NOMO-1 treated with dmso at 0.1 percent for 144 hours (cell line): Measurements from ENCODE around the gene CACNG6.
A peak's percentile ranks its signal among the peaks of the same experiment; 100 is the strongest.
"Not testable (repeated sequence)": the region's sequence is repeated elsewhere in the genome, so short reads cannot be mapped to it uniquely, and the experiment has no call there.

Experiments
- DNase-seq: peaks from one replicate; lab custom pipeline; 2025; ENCODE audit not compliant: unreplicated experiment; lab: John Stamatoyannopoulos, UW

The CACNG6 gene

DNA sequence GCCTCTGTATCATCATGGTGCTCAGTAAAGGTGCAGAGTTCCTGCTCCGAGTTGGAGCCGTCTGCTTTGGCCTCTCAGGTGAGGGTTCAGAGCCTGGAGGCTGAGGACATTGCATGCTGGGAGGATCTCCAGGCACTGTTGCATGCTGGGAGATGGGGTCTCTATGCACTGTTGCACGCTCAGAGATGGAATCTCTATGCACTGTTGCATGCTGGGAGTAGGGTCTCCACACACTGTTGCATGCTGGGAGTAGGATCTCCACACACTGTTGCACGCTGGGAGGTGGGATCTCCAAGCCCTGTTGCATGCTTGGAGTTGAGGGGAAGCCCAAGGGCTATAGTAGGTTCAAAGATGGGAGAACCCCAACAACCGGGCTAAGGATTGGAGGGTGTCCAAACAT lies 8.3 kb downstream of the CACNG6 start:
- DNase-seq = no peak

DNA sequence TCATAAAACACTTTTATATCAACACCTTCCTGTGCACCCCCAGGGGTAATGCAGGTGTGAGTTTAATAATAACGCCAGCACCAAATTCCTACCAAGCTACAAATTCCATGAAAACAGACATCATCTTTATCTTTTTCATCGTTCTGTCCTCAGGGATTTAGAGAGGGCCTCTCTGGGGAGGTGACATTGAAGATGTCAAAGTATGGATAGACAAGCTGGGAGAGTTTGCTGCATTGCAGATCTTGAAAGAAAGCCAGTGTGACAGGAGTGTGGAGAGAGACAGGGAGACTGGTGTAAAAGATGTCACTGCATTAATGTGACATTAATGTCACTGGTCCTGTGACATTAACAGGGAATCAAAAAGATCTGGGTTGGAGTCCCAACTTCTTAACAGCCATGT lies 10.1 kb downstream of the CACNG6 start:
- no peak for DNase-seq

DNA sequence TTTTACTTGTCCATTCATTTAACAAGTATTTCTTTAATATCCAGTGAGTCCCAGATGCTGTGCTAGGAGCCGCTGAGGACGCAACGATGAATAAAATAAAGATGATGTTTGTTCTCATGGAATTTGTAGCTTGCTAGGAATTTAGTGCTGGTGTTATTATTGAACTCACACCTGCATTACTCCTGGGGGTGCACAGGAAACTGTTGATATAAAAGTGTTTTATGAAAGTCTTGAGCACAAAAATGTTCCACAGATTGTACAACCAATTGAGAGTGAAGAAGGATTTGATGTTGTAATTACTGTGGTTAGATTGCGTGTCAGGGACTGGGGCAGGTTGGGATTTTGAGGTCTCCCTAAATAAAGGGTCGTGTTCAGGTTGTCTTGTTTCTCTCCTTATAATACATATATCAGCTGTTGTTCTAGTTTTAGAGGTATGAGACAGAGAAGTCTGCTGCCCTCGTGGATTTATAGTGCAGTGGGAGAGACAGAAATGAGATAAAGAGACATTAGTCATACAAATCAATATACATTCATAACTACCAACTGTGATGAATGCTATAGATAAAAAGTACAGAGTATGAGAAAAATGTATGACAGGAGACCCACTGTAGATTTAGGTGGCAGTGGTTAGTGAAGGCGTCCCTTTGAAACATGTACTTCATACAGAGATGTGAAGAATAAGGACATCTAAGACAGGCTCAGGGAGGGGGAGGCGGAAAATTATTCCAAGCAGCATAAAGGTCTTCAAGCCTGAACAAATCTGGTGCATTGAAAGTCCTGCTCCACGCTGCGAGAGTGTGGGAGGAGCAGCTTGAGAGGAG lies 11.3 kb downstream of the CACNG6 start:
- no peak for DNase-seq

DNA sequence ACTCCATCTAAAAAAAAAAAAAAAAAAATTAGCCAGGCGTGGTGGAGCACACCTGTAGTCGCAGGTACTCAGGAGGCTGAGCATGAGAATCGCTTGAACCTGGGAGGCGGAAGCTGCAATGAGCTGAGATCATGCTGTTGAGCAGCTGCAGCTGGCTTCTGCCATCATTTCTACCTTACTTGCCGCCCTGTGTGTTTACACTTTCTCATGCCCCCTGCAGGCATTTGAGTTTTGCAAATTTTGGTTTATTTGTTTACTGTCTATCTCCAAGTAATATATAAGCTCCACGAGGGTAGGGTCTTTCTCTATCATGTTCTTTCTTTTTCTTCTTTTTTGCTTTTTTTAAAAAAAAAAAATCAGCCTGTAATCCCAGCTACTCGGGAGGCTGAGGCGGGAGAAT lies 18.0 kb downstream of the CACNG6 start:
- DNase-seq = no peak

DNA sequence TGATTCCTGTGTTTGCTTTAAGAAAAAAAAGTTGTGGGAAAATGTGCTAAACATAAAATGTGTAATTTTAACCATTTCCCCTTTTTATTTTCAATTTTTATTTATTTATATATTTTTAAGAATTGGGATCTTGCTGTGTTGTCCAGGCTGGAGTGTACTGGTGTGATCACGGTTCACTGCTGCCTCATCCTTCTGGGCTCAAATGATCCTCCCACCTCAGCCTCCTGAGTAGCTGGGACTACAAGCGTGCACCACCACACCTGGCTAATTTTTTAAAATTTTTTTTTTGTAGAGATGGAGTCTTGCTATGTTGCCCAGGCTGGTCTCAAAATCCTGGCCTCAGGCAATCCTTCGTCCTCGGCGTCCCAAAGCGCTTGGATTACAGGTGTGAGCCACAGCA lies 19.0 kb downstream of the CACNG6 start:
- DNase-seq = no peak

DNA sequence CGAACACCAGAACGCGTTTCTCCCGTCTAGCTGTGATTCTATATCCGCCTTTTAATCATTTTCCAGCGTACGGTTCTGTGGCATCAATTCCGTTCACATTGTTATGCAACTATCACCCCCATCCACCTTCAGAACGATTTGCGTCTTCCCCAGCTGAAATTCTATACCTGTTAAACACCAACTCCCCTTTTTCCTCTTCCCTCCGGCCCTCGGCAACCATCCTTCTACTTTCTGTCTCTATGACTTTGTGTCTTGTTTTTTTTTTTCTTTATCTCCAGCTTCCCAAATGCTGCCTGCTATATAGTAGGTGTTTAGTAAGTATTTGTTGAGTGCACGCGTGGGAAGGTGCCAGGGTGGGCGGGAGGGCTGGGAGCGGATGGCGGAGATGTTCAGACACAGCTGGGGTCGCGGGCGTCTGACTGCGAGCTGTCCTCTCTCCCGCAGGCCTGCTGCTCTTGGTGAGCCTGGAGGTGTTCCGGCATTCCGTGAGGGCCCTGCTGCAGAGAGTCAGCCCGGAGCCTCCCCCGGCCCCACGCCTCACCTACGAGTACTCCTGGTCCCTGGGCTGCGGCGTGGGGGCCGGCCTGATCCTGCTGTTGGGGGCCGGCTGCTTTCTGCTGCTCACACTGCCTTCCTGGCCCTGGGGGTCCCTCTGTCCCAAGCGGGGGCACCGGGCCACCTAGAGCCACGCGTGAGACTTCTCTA lies 20.2 kb downstream of the CACNG6 start:
- no peak for DNase-seq

DNA sequence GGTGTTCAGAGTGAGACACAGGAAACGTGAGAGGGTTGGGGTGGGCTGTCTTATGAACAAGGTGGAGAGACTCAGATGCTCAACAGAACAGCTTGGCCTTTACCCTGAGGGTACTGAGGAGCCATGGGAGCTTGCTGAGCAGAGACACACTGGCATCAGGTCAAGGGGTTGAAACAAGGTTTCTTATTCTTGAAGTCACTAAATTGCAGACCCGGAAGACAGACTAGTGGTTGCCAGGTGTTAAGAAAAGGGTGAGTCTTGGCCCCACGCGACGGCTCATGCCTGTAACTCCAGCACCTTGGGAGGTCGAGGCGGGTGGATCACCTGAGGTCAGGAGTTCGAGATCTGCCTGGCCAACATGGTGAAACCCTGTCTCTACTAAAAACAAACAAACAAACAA lies 22.4 kb downstream of the CACNG6 start:
- DNase-seq = no peak

DNA sequence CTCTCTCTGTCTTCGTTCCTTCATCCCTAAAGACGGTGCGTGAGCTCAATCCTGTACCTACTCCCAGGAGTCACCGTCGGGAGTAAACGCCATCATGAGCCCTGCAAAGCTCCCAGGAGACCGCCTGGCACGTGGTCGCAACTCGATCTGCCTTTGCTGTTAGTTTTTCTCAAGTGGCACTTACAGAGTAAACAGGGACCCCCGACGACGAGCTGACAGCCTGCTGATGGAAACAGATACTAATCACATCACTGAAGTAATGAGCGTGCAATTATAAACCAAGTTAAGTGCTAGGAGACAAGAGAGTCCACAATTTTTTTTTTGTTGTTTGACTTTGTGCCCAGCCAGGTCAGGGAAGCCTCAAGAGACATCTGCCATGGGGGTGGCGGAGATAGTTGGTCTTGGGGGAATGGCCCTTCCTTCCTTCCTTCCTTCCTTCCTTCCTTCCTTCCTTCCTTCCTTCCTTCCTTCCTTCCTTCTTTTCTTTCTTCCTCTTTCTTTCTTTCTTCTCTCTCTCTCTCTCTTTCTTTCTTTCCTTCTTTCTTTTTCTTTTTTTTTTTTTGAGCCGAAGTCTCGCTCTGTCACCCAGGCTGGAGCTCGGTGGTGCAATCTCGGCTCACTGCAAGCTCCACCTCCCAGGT lies 23.6 kb downstream of the CACNG6 start:
- DNase-seq = no peak

DNA sequence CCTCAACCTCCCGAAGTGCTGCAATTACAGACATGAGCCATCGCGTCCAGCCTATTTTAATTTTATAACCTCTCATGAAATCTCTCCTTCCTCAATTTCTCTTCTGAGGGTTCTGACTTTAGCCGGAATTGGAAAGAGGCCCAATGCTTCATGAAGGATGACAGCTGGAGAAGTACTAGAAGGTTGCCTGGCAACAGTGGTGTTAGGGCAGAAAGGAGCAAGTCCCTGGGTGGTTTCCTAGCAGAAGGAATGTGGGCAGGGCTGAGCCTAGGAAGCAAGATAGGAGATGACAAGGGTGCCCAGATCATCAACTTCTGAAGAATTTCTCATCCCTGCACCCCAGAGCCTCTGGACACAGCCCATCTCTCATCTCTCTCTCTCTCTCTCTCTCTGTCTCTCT lies 25.8 kb downstream of the CACNG6 start:
- DNase-seq = no peak

DNA sequence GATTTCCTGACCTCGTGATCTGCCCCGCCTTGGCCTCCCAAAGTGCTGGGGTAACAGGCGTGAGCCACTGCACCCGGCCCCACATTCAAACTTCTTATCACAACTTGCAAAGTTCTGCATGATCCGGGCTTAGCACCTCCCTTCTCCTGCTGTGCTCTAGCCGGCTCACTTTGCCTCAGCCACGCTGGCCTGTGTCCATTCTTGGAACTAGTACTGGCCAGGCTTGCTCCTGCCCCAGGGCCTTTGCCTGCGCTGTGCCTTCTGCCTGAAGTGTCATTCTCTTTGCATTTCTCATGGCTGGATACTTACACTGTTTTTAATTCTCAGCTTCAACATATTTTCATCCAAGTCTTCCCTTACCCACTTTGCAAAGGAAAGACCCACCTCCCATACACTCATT lies 29.9 kb downstream of the CACNG6 start:
- DNase-seq = no peak

DNA sequence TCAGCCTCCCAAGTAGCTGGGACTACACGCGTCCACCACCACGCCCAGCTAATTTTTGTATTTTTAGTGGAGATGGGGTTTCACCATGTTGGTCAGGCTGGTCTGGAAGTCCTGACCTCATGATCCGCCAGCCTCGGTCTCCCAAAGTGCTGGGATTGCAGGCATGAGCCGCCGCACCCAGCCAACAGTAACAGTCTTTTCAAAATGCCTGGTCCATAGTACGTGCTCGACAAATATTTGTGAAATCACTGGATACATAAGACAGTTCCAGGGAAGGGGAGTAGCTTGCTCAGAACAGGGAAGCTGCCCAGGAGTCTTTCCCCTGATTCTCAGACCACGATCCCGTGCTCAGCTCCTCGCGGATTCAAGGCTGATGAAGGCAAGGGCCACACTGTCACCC lies 30.5 kb downstream of the CACNG6 start:
- no peak for DNase-seq

DNA sequence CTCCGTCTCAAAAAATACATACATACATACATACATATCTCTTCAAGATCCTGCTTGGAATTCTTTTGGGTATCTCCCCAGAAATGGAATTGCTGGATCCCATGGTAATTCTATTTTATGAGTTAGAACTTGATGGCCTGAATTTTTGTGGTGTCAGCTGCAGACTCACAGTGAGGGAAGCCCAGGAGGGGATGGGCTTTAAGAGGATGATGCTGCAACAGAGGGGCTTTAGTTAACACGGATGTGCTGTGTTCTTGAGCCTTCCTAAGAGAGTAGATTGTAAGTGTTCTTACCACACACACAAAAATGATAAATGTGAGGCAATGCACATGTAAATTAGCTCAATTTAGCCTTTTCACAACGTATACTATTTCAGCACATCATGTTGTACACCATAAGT lies 31.8 kb downstream of the CACNG6 start:
- DNase-seq = peak; percentile 42

DNA sequence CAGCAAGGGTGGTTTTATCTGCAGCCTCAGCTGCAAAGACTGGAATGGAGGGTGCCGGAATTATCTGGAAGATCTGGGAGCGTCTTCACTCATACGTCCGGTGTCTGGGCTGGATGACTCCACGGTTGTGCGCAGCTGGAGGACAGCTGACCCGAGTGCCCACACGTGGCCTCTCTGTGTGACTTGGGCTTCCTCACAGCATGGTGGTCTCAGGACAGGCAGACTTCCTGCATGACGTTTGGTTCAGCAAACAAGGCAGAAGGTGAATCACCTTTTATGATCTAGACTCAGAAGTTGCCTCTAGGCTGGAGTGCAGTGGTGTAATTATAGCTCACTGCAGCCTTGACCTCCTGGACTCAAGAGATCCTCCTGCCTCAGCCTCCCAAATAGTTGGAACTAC lies 33.2 kb downstream of the CACNG6 start:
- DNase-seq = no peak

DNA sequence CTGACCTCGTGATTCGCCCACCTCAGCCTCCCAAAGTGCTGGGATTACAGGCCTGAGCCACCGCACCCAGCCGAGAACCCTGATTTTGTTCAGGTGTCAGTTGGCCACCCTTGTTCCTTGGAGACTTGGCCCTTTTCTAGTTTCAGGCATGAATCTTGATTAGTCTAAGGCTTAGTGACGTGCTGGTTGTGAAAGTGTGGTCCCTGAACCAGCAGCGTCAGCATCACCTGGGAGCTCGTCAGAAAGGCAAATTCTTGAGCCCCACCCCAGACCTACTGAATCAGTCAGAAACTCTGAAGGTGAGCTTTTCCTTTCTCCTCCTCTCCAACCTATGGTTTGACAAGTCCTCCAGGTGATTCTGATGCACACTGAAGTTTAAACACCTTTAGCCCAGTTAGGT lies 35.2 kb downstream of the CACNG6 start:
- no peak for DNase-seq

DNA sequence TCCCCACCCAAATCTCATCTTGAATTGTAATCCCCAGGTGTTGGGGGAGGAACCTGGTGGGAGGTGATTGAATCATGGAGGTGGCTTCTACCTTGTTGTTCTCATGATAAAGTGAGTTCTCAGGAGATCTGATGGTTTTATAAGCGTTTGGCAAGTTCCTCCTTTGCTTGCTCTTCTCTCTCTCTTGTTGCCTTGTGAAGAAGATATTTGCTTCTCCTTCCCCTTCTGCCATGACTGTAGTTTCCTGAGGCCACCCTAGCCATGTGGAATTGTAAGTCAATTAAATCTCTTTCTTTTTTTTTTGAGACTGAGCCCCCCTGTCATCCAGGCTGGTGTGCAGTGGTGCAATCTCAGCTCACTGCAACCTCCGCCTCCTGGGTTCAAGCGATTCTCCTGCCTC lies 37.9 kb downstream of the CACNG6 start:
- DNase-seq = peak; percentile 27

DNA sequence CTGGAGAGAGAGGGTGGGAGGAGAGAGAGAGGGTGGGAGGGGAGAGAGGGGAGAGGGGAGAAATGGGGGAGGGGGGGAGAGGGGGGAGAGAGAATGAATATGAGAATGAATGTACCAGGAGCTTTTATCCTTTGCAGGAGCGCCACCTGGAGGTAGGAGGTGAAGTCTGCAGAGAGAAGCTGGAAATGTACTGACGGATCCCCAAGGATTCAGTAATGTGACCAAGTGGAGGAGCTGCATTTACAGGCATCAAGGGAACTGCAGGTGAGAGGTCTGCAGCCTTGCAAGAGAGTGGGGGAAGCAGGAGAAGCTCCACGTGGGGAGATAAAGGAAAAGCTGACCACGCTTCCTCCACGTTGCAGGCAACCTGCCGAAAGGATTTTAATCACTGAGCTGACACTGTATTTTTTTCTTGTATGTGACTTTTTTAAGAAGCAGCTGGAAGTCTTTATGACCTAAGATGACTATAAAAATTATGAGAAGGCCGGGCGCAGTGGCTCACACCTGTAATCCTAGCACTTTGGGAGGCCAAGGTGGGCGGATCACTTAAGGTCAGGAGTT lies 38.6 kb downstream of the CACNG6 start:
- DNase-seq = no peak

DNA sequence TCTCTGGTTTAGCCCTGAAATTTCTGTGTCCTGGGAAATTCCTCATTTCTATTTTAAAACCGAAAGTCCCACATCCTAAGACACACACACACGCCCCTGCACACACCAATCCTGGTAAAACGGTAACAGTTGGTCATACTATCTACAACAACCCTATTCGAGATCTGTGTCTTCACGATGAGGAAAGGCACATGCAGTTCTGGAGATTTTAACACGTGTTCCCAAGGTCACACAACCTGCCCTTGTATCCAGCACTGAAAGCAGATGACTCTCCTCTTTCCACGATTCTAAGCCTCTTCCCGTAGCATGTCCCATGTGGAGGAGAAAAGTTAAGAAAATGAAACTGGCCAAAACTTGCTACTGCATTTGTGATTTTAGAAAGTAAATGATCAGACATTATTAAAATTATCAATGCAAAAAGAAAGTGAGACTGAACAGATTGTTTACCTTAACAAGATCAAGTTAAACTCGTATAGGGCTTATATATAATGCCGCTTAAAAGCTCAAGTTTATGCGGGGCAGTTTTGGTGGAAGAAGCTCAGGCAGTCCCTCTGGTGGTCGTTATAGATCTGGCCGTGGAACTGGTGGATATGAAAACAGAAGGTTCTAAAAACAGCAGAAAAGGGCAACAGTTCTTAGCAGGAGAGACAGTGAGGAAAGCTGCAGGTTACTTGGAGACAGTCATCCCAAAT lies 39.6 kb downstream of the CACNG6 start:
- no peak for DNase-seq

DNA sequence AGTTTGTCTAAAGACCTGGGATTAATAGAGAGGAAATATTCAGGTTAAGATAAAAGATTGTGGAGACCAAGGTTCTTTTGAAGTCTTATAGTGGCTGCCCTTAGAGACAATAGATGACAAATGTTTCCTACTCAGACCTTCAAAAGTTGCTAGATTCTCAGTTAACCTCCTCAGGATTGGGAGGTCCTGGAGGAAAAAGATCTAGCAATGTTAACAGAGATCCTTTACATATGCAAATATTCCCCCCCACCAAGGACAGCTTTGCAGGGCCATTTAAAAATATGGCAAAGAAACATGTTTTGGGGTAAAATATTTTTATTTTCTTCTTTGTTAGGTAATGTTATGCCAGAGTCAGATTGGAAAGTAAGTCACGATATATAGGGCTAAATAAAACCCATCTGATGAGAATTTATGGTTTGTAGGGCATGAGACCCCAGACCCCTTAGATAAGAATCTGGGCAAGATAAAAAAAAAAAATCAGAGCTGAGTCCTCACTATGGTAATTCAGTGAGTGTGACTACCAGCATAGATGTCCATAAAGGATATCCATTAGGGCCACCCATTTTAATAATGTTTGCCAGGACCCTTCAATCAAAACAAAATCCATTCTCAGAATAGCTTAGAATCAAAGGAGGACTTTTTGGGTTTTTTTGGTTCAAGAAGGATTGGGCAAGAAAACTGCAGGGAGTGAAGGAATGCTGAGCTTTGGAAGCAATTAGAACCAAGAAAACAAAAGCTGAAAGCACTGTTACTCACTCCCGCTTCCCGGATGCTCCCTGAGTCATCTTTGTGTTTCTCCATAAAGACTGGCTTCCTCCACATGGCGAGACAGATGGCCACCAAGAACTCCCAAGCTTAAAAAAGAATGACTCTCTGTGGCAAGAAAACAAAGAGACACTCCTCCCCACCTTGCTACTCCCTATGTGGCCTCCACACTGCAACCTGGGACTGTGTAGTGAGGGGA lies 44.1 kb downstream of the CACNG6 start:
- no peak for DNase-seq

DNA sequence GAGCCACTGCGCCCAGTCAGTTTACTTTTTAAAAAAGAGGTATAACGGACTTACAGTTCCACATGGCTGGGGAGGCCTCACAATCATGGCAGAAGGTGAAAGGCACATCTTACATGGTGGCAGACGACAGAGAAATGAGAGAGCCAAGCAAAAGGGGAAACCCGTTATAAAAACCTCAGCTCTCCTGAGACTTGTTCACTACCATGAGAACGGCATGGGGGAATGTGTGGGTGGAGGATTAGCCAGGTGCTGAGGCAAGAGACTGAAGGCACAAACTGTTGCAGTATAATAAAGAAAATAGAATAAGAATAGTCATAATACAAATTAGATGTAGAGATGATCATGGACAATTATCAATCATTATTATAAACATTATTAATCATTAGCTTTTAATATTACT lies 45.1 kb downstream of the CACNG6 start:
- not testable (repeated sequence) for DNase-seq

DNA sequence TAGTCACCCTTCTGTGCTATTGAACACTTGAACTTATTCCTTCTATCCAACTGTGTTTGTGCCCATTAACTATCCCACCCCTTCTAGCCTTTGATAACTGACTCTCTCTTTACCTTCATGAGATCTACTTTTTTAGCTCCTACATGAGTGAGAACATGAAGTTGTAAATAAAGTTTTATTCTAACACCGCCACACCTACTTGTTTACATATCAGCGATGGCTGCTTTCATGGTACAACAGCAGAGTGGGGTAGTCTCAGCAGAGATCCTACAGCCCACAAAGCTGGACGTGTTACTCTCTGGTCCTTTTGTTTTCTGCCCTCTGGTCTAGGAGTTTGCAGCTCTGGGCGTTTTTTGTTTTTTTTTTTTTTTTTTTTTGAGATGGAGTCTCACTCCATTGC lies 48.6 kb downstream of the CACNG6 start:
- DNase-seq = no peak
